GM18507 (cell line): Measurements from ENCODE around the gene DAGLA.

Source experiments
- DNase-seq: peaks from one replicate; pipeline ENCODE4 v3.0.0; 2011; ENCODE audit warnings: low read depth; ENCODE audit not compliant: insufficient read length; ENCODE audit errors: extremely low spot score
- FAIRE-seq: peaks from 2 replicates; lab custom pipeline; 2011; peaks lifted over from hg19 to GRCh38; lab: Jason Lieb, UNC

Gene DAGLA

GRCh38 chr11:61771195-61771894 is 91.2 kb downstream of the DAGLA start:
- FAIRE-seq (no peak), DNase-seq (no peak)

- FAIRE-seq (no peak), DNase-seq (no peak)
Observed at GRCh38 chr11:61771985-61772455, 91.8 kb downstream of the DAGLA start.

GRCh38 chr11:61773356-61773755 is 93.2 kb downstream of the DAGLA start:
- DNase-seq (no peak), FAIRE-seq (no peak)

GRCh38 chr11:61773809-61774208 is 93.6 kb downstream of the DAGLA start:
- DNase-seq (no peak), FAIRE-seq (no peak)

- FAIRE-seq (no peak), DNase-seq (no peak)
Observed at GRCh38 chr11:61774411-61774810, 94.2 kb downstream of the DAGLA start.

- DNase-seq (no peak), FAIRE-seq (no peak)
Observed at GRCh38 chr11:61775106-61775505, 94.9 kb downstream of the DAGLA start.

- FAIRE-seq (no peak), DNase-seq (no peak)
Observed at GRCh38 chr11:61775606-61776554, 95.7 kb downstream of the DAGLA start.

GRCh38 chr11:61776561-61777075 is 96.4 kb downstream of the DAGLA start:
- FAIRE-seq (peak; percentile 74), DNase-seq (peak; percentile 70)

GRCh38 chr11:61777234-61778090 is 97.3 kb downstream of the DAGLA start:
- FAIRE-seq (no peak), DNase-seq (peak; percentile 43)

GRCh38 chr11:61778357-61778886 is 98.2 kb downstream of the DAGLA start:
- no peak for FAIRE-seq
- no peak for DNase-seq

- FAIRE-seq (no peak), DNase-seq (no peak)
Observed at GRCh38 chr11:61778920-61779650, 98.9 kb downstream of the DAGLA start.

GRCh38 chr11:61779666-61780525 is 99.7 kb downstream of the DAGLA start:
- DNase-seq, result no peak

GRCh38 chr11:61780581-61781162 is 100.5 kb downstream of the DAGLA start:
- DNase-seq, result no peak
- no peak for FAIRE-seq

More at GRCh38 chr11:61779666-61780525, 99.7 kb downstream of the DAGLA start:
- no peak for FAIRE-seq

GRCh38 chr11:61781585-61781984 is 101.4 kb downstream of the DAGLA start:
- no peak for FAIRE-seq
- DNase-seq, result no peak

GRCh38 chr11:61782299-61782698 is 102.1 kb downstream of the DAGLA start:
- FAIRE-seq (no peak), DNase-seq (no peak)

GRCh38 chr11:61782841-61783240 is 102.7 kb downstream of the DAGLA start:
- no peak for DNase-seq
- no peak for FAIRE-seq
